NCI-H524 (cell line): ENCODE data around the gene PAIP1.
"Not testable (repeated sequence)": the region's sequence is repeated elsewhere in the genome, so short reads cannot be mapped to it uniquely, and the experiment has no call there.

Source experiments
- DNase-seq, 2 experiments: peaks; one replicate each; lab custom pipeline; 2025; lab: John Stamatoyannopoulos, UW

PAIP1 gene

DNA sequence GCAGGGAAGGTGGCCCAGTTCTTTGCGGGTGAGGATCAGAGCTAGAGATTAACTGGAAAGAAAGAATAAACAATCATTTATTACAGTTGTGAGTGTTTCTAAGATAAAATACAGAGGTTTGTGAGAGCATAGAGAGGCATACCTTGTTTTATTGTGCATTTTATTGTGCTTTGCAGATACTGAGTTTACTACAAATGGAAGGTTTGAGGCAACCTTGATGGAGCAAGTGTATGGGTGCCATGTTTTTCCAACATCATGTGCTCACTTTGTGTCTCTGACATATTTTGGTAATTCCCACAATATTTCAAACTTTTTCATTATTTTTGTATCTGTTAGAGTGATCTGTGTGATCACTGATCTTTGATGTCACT is 41.2 kb downstream of the PAIP1 start:
- no peak for DNase-seq

DNA sequence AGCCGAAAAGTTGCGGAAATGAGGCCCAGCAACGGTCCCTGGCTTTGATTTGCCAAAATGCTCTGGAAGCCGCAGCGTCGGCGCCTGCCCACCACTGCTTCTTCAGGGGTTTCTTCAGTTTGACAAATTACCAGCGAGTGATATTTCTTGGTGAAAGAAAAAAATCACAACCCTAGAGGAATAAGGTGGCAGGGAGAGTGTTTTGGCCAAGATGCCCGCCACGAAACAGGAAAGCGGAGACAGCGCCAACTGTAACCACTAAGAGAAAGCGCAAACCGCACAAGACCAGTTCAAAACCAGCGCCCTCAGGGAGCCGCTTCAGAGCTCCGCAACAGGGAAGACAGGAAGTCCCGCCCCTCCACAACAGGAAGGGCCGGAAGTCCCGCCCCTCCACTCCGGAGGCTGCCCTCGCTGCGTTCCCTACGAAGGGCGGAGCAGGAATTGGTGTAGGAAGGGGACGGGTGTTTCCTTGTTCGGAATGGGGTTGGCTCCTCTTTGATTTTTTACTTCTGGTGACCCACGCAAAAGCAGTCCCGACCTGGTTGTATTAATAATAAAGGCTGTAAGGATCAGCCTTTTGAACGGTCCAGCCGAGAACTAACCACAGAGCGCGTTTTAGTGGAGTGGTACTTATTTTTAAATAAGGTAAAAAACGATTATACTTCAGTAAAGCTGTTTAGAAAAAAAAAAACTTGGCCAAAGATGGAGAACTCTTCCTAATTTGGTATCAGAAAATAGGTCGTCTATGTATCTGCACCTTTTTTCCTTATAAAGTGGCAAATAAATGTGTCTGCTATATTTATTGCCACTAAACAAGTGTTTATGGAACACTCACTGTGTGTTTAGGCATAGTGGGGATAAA is 41.8 kb downstream of the PAIP1 start, which contains the start of gene C5orf34:
Gene C5orf34 (minus strand): TSS at position 333 of the 862 bp plus-strand sequence. CDS start 5,809 bp downstream, outside the sequence.
- peak; percentile 96 to 98 for DNase-seq

DNA sequence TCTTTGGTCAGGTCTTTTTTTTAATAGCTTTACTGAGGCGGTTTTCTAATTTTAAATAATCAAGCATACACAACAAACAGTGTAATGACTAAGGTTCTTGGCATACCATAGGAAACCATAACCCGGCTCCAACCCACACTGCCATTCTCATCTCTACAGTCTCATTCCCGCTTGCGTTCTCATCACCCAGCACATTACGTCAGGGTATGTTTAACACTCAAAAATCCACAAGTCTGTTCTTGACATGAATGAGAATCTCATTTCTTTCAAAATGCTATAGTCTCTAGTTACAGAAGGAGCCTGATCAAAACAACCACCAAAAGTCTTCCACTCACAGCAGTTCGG is 42.4 kb downstream of the PAIP1 start:
- peak in 1 of 2 experiments; percentile 61 for DNase-seq

DNA sequence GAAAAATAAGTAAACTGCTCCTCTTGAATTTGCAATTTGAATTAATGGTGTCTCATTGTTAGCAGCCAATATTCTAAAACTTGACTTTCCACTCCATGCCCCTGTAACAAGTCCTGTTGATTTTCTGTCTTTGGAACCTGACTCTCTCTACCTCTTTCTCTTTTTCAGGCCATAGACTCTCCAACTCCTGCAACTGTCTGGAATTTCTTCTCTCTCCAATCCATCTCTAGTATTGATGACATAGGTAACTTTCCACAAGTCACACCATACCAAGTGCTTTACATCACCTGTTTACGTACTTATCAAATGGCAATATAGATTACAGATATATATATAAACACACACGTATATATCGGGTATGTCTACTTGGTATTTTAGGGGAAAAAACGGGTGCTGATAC is 42.9 kb downstream of the PAIP1 start:
- DNase-seq = no peak

- DNase-seq = not testable (repeated sequence)
Measured at GRCh38 chr5:43511062-43511461, 45.8 kb downstream of the PAIP1 start.

DNA sequence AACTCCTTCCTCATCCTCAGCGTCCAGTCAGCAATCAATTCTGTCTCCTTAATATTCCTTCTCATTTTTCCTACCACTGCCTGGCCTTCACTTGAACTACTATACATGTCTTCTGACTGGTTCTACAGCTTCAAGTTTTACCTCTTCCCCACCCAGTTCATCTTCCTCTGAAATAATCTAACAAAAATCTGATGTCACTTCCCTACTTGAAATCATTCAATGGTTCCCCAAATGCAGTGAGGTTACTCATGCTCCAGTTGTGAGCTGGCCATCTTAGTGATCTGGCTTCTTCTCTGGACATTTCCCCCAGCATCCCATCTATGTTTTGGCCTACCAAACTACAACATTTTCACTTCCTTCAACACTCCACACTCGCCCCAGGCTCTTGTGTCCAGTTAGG is 58.3 kb downstream of the PAIP1 start:
- no peak for DNase-seq

GRCh38 chr5:43497311-43498104 is 59.4 kb downstream of the PAIP1 start:
- no peak for DNase-seq

DNA sequence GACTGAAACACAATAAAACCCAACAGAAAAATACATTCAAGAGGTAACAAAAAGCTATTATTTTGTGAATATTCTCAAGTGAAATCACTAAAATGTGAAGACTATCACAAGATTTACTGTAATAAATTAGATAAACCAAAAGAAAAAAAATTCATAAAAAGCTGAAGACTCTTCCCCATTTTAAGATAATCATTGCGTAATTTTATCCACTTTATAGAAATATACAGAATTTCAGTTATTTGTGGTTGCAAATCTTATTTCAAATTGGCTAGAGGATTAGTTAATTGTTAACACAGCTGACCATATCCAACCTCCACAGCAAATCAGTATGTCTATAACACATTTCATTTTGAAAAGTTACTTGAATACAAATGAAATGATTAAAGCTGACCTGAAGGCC is 65.6 kb downstream of the PAIP1 start:
- DNase-seq = no peak

DNA sequence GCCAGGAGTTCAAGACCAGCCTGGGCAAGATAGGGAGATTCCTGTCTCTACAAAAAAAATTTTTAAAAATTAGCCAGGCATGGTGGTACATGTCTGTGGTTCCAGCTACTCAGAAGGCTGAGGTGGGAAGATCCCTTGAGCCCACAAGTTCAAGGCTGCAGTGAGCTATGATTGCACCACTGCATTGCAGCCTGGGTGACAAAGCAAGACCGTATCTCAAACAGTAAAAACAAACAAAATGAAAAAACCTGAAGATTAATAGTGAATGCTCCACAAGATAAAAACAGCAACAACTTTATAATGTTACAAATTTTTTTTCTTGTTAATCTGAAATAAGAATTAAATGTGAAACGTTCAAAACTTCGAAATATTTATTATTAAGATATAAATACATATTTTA is 70.5 kb downstream of the PAIP1 start:
- DNase-seq = no peak

GRCh38 chr5:43485406-43485805 is 71.5 kb downstream of the PAIP1 start:
- DNase-seq = no peak

DNA sequence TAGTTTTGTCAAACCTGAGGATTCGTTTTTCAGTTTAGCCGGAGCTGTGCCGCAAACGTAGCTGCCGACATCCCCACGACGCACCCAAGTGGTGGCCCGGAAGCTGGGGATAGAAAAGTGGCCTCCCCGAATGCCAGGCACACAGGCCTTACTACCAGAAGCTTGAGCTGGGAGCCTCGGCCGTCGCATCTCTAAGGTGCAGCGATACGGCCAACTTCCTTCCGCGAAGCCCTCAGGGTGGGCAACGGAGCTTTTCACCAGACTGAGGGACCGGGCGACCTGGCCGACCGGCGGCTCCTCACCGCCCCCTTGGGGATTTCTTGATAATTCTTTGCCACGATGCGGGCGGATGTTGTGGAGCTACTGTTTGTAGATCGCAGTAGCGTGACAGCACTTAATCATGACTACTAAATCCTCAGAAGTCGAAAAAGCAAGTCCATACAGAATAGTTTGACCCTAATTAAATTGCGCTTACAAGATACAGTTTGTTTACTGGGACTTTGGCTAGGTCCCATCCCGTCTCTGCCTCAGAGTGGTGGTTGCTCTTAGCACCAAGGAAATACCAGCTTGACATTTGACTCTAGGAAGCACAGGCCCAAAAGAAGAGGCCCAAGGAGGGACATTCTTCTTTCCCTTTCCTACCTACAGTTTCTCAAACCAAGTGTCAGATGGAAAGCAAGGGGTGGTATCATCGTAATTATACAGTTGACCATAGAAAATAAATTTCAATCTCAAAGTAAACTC is 72.6 kb downstream of the PAIP1 start:
- DNase-seq = peak; percentile 84 to 89

DNA sequence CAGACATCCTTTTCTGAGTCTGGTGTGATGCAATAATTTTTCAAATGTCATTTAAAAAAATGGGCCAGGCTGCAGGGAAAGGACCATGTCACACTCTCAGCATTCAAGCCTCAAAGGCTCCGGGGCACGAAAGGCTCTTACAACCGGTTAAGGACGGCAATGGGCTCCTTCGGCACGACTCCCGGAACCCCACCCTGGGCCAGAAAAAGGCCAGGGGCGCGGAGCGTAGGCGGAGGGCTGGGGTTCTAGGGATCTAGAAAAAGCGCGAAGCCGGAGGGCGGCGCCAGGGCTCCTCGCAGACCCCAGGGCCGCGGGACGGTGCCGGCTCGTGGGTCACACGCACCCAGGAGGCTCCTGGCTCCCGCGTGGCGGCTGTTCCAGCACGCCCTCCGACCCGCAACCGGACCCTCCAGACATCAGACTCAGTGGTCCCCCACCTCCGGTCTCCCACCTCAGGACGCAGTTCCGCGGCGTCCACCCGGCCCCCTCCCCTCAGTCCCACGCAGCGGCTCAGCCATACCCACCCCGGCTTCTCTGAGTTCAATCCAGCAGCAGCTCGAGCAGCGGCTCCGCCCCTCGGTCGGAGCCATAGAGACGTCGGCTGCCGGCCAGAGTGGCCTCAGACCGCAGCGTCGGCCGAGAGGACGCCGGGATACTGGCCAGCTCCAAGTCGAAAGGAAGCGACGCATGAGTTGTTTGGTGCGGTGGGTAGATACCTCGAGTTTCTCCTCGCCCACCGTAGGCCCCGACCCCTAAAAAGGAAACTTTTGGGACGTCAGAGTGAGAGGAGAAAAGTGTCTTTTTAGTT is 73.4 kb downstream of the PAIP1 start, which contains the start of gene TMEM267:
Gene TMEM267 (minus strand): TSS at position 568 of the 808 bp plus-strand sequence. CDS start 29,896 bp downstream, outside the sequence.
- DNase-seq = peak; percentile 91 to 97

DNA sequence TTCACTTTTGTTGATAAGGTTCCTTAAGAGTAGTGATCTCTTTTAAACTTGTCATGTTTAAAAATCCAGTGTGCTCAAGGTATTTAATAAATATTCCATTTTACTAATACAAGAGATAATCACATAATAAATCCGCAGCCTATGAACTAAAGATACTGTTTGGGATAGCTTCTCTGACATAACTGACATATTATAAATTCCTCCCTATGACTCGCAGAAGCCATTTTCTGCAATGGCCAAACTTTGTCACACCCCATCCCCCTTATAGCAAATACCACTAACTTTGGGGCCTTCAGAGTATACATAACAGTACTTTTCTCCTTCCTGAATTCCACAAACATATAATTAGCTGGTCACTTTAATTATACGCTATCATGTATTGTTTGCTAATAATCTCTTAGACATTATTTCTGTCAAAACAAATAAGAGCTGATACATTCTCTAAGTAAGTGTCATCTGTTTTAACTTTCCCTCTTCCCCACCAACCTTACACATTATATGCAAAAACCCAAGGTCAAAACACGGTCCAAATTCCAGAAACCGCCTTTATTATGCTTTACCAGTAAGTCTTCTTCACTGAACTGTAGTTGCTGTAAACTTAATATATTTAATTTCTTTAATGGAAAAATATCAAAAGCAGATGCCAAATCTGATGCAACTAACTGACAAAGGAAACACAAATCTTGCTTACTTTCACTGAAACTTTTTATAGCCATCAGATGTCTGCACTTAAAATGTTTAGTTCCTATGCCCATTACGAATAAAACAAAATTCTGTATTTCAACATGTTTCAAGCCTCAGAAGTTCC is 74.2 kb downstream of the PAIP1 start:
- no peak for DNase-seq
